Occipital lobe (tissue), 2 donors: ENCODE results near the gene FSTL4. TPM values are rescaled to one million over a fixed set of nuclear protein-coding genes. Genes with fewer than 3 reads are reported as not detected.

Experiments used
- DNase-seq: peaks from one replicate; lab custom pipeline; 2025; lab: John Stamatoyannopoulos, UW
- total RNA-seq: library from RNA; depleted of rRNA; stranded (reverse); fragments of >200 nt; gene quantifications from one replicate; pipeline ENCODE4 v1.2.3, GENCODE V29; 2014

The FSTL4 gene
- total RNA-seq, 1 donor from 2014 or later = 0.62 TPM

DNA sequence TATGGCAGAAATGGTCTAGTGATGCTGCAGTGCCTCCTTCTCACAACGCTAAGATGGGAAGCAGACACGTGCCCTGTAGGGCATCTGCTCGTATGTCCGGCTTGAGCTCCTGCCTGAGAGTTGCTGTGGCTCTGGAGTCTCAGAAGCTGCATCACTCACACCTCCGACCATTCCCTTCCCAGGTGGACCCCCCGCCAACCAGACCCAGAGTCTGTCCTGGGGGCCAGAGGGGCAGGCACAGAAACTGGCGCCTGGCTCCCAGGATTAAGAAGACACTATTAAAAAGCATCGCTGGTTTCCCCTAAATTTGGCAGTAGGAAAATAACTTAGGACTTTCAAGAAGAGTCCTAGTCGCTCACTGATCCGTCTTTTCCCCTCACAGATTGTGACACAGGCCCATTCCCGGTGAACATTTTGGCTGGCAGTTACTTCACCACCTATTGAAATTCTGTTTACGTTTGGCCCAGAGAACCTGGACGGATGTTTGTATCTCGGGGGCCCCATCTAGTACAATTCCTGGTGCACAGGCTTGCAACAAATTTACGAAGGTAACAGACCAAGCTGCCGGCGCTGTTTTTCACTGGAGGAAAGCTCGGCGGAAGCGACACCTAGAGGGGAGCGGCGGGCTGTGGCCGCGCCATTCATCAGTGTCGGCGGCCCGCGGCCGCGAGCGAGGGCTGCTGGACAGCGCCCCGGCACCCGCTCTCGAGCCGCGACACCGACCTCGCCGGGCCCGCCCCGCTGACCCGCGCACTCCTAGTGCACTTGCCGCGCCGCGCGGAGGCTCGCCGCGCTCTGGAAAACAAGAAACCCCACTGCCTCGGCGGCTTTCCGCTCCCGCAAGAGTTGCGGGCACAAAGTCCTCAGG lies 1.6 kb downstream of the FSTL4 start:
- DNase-seq = no peak

DNA sequence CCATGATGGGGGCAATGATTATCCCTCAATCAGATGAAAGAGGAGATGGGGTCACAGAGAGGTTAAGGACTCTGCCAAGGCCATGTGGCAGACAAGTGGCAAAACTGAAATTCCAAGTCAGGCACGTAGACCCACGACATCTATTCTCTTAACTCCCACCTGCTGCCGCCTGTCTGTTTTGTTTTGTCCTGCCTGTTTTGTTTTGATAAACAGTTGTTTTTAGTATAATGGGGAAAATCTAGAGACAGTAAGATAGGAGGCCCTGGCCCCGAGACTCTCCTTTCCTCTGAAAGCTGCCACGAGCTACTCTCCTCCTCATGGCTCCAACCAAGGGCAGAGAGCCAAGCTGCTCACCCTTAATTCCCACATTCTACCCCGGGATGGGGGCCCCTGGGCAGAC lies 4.9 kb downstream of the FSTL4 start:
- DNase-seq = no peak

DNA sequence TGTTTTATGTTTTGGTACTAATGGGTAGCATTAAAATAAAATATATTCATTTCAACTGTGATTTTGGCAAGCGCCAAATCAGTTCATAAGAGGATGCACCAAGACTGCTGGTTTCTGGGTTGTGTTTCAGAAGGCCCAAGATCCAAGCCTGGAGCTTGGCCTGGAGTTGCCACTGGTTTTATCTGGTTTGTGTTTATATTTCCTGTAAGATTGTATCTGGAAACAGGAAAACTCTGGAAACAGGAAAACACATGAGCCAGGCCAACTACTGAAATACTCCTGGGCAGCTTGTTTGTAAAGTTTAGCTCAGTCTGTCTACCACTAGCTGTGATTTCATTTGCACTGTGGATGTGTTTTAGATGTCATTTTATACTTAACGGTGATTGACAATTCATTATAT lies 5.5 kb downstream of the FSTL4 start:
- no peak for DNase-seq

DNA sequence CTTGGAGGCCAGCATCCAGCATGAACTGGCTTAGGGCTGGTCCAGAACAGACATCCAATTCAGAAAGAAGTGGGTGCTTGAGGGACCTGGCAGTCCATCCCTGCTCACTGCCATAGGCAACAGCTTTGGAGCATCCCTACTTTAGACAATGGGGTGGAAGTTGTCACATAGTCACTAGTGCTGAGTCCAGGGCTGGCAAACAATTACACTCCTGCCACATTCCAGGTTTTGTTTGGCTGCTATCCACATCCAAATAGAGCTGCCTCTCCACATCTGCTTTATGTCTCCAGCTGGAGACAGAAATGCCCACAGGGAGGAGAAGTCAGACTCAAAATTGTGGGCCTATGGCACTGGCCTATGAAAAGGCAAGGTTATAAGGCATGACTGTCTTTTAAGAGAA lies 7.0 kb downstream of the FSTL4 start:
- DNase-seq = no peak

DNA sequence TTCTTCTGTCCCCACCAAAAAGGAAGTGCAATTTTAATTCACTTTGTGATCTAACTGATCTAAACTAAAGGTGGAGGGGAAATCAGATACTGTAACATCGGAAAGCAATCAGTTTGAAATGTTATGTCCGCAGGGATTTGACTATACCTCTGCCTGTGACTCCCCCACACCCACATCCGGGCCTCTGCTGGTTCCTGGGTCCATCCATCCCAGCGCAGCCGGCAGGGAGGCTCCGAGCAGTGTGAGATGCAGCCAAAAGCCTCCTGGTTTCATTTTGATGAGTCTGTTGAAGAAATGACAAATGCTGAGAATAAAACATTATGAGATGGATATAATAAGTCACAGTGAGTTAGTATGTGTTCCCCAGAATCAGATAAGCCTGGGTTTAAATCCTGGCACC lies 8.6 kb downstream of the FSTL4 start:
- DNase-seq = no peak

DNA sequence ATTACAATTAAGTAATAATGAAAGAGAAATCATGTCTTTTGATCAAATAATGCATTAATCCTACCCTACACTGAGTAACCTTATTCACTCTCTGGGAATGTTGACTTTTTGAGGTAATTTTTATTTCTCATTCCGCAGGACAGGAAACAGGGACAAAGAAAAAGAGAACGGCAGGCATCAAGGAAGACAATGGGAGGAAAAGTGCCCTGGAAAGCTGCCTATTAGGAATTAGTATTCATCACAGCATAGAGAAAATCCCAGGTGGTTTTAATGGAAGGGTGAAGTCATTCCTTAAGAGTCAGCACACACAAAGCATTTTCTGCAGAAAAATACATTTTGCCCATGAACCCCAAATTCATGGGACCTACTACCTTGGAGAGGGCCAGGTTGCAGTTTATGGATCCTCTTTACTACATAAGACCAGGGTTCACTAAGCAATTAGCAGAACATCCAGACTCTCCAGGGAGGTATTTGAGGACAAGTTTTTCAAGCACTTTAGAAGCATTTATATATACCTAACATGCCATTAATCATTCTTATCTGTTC lies 9.4 kb downstream of the FSTL4 start:
- no peak for DNase-seq

DNA sequence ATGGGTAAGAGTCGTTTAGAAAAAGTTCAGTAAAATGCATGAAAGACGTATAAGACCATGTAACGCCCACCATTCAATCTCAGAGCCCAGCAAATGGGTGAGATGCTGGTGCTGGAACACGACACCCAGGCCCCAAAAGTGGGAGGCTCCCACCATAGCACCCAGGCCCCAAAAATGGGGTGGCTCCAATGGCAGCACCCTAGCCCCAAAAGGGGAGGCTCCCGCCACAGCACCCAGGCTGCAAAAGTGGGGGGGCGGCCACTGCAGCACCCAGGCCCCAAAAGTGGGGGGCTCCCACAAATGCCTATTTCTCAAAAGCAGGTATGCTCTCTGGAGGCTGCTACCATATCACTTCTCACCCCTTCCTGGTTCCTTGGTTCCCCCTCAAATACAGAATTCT lies 12.7 kb downstream of the FSTL4 start:
- DNase-seq = no peak

DNA sequence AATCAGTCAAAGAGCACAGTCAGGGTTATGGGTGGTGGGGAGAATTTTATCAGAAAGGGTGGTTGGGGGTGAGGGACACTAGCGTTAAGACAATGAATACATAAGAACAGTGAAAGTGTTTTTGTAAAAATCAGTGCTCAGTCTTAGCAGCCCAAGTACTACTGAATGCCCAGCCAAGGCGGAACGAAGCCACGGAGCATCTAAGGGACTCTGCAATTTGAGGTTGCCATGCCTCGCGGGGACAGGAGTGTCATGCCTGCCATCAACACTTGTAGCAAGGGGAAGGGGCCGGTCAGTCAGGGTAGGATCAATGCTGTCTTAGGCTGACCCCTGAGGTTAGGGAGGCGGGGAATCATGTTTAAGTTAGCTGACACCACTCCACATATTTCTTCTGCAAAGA lies 13.3 kb downstream of the FSTL4 start:
- DNase-seq = no peak

DNA sequence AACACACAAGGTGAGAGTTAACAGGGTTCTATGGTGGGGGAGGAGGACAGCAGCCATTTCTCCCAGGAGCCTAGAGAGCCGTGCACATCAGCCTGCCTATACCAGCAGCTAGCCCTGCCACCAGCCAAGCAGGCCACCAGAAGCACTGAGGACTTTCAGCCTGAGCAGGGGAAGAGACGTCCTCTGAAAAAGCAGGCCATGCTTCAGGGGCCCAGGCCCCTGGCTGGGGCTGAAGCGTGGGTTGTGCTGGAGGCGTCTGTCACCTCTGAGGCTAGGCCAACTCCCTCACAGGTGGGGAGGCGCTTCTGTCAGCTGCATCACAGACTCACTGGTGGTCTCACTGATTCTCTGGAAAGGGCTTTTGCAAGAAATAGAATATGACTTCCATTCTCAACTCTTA lies 16.3 kb downstream of the FSTL4 start:
- DNase-seq = no peak

DNA sequence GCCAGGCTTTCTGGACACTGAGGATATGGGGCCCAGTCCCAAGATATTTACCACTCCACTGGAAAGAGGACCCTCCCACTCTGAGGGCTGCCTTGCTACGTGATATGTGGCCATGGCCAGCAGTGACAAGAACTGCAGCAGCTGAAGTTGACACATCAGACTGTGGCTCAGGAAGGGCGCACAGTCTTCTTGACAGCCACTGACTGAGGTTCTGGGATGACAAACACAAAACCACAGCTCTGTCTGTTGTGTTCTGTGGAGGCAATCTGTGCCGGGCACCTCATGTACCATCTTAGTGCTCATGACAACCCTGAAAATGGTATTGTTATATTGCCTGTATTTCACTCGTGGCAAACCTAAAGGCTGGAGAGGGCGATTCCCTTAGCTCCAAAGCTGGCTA lies 16.9 kb downstream of the FSTL4 start:
- no peak for DNase-seq

DNA sequence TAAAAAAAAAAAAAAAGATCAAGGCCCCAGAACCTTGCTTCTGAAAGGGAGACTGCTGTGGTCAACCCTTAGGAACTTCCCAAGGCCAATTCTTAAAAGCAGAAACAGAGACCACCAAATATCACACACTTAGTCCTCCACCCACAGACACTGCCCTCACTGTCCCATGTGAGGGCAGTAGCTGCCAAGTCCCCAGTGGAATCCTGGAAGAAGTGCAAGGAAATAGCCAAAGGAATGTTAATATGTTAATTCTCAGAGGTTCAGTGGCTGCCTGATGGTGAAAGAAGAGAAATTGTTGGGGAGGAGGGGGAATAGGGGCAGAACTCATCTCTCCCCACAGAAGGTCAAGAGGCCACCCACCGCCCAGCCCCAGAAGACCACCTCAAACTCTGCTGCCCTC lies 23.1 kb downstream of the FSTL4 start:
- no peak for DNase-seq

DNA sequence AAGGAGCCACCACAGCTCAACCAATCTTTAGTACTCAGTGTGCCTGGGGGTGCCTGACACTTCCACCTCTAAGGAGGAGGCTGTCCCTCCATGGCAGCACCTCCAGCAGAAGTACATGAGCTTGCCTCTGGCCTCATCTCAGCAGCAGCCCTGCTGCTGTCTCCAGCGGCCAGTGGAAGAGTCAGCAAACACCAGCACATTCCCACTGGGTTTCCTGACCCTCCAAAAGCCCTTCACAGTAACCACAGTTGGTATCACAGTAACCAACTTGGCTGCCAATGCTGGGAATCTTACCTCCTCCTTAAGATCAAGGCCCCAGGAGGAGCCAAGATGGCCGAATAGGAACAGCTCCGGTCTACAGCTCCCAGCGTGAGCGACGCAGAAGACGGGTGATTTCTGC lies 29.4 kb downstream of the FSTL4 start:
- no peak for DNase-seq

DNA sequence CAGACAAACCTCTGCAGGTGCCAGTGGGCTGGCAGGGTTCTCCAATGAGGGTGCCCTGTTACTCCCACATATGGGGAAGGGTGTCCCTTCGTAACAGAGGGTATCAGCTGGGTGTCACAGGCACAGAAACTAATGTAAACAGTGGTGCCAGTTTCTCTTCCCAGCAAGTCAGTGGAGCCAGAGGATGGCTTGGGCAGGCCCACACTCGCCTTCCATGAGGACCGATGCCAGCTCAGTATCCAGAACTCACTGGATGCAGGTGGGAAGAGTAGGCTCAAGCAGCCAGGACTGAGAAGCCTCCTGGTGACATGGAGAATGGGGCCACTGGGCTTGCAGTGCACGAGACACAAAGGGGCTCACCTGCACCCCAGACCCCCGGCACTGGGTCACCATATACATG lies 30.4 kb downstream of the FSTL4 start:
- no peak for DNase-seq

DNA sequence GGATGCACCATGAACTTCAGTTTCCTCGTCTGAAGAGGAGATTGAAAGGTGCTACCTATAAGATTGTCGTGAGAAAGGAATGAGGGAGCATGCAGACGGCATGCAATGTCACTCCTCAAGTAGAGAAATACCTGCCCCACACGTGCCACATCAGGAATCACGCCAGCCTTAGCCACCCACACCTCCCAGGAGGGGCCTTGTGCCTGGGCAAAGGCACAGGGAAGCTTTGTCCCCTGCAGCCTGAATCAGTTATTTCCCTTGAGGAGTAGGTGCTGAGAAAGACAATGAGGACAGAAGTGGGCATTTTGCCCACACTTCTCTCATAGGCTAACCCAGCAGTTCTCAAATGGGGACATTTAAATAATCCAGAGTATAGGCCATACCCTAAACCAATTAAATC lies 31.0 kb downstream of the FSTL4 start:
- DNase-seq = no peak

DNA sequence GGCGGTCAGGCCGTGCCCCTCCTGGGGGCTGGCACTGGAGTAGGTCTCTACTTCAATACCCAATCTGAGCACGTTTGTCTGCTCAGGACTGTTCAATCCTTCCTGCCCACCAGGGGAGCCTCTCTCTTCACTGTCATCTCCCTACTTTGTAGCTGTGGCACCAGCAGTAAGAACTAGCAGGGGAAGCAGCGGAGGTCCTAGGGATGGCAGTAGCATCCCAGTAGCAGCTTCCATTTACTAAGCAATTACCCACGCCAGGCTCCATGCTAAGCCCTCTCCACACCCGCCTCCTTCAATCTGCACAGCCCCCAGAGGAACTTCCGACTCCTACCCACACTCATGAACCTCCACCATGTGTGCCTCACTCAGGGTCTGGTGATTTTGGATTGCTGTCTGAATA lies 31.7 kb downstream of the FSTL4 start:
- DNase-seq = no peak

DNA sequence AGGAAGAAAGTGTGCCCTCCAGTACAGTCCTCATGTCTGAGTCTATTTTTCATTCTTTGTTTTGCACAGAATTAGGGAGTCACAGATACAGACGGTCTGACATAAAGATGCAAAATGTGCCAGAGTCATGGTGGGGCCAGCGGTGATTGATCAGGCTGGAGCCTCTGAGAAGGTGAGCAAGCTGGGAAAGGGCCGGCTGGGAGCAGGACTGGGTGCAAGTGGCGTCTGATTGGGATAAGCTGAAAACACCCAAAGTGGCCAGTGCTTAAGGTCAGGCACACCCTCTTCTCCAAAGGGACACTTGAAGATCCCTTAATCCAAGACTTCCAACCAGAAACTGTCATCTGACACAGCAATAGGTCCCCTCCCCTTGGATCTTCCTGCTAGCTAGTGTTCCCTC lies 32.6 kb downstream of the FSTL4 start:
- no peak for DNase-seq

DNA sequence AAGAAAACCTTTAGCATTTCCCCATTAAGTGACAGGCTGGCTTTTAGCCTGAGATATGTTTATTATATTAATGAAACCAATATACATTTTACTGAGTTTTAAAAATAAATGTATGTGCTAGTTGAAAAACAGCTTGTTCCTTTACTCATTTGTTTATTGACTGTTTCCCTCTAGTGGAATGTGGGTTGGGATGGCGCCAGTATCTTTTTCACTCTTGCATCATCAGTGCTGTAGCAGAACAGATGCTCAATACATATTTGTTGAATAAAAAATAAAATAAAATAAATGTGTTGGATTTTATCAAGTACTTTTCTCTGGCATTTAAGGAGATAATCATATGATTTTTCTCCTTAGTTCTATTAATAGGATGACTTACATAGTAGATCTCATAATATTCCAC lies 43.0 kb downstream of the FSTL4 start:
- DNase-seq = no peak

DNA sequence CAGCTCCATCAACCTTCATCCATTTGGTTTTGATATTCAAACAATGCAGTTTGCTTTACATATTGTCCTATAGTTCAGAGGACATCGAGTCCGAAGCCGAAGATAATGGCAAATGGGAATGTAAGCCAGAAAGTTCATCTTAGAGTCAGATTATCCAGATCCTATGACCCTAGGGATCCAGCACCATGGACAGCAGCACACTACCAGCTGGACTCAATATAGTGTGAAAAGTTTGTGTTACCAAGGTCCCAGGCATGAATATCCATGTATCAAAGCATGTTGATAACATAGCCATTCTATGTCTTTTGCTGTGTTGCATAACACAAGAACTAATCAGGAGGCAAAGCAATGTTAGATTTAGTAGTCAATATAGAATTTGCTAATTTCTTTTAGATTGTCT lies 46.3 kb downstream of the FSTL4 start:
- DNase-seq = no peak

DNA sequence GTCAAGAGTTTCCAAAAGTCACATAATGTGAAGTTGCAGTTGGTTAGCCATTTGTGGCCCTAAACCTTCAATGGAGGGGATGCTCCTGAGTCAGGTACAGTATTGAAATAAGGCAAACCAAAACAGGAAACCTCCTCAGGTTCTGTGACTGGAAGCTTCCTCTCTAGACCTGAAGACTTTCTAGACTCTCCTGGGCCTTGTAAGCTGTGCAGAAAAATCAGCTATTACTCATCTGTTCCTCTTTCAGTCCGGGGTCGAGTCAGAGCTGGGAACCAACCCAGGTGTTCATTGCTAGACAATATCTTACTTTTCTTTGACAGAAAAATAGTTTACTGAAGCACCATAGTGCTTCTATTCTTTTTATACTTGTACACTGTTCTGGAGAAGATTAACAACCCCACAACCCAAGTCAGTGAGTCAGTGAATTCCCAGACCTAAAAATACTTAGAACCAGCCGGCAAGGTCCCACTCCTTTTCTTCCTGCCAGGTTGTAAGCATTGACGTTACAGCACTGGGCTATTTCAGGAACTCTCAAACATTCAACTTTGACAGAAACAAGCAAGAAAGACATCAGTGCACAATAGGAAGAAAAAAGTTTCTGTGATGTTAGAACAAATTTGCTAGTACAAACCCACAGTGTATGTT lies 47.3 kb downstream of the FSTL4 start:
- DNase-seq = no peak

DNA sequence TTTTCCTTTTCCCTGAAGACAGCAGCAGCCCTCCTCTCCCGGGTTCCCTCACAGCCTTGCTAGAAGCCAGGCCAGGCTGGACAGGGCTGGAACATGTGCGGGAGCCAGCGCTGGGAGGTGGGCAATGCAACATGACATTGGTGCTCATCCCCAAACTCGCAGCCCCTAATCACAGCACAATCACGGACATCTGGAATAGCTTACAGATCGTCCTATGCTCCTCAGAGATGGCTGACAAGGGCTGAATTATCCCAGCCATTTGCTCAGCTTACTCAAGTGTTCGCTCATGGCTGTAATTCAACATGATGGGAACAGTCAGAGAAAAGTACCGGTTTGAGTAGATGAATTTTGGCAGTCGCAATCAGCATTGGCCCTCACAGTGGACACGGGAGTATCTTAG lies 49.8 kb downstream of the FSTL4 start:
- no peak for DNase-seq

DNA sequence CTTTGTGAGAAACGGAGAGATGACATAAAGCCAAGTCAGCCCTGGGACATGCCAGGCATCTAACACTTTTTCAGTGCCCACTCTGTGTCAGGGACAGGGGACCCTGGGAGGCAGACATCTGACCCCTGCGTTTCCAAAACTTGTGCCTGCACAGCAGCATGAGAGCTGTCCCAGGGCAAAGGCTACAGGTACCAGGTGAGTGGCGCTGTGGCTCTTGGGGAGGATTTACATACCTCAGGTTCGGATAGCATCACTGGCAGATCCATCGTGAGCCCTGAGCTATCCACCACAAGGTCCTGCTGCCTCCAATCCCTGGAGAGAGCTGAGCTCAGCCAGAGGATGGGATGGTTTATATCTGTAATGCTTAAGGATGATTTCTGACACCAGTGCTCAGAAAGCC lies 52.4 kb downstream of the FSTL4 start:
- DNase-seq = no peak

DNA sequence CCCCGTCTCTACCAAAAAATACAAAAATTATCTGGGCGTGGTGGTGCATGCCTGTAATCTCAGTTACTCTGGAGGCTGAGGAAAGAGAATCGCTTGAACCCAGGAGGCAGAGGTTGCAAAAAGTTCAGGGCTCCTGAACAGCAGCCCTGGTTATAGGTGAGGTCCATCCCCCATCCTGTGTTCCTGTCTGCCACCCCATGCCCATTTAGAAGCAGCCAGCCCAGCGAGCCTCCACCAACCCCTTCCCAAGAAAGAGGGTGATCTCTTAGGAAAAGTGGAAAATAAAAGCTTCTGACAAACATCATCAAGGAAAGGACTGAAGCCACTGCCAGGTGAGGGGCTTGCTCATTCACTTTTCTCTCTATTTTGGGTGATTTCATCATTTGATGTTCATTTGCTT lies 55.8 kb downstream of the FSTL4 start:
- DNase-seq = no peak

DNA sequence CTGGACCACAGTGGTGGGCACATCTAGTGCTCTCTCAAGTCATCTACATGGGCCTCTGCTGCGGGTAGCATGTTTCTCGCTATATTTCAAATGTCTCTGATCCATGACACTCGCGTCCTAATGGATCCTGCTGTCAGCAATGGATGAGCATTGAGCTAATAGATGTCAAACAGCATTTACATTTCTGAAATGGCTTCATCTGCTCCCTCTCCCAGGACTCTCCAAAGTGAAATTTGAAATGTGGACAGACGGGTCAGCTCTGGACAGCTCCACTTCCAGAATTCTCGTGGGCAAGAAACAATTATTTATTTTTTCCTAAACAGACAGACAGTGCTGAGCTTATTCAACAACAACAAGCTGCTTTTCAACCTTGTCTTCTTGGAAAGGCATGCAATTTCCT lies 58.1 kb downstream of the FSTL4 start:
- no peak for DNase-seq
